ENCODE results near the gene SMG9. TPM values are rescaled to one million over a fixed set of nuclear protein-coding genes. Genes with fewer than 3 reads are reported as not detected.

SMG9 gene
- total RNA-seq (10 to 100 TPM; 23.5 to 55.9 TPM), polyA plus RNA-seq (10 to 100 TPM; 29.0 to 30.2 TPM)
- long read RNA-seq, donor 1, full-length matches to known transcripts = 14 of 14 reads
- long read RNA-seq, donor 1, partial matches to known transcripts = 0 of 14 reads
- long read RNA-seq, donor 1, other reads (novel, unspliced or antisense) = 0 of 14 reads
- long read RNA-seq, donor 2, full-length matches to known transcripts = 5 of 5 reads
- long read RNA-seq, donor 2, partial matches to known transcripts = 0 of 5 reads
- long read RNA-seq, donor 2, other reads (novel, unspliced or antisense) = 0 of 5 reads
- long read RNA-seq, donor 3, full-length matches to known transcripts = 7 of 7 reads
- long read RNA-seq, donor 3, partial matches to known transcripts = 0 of 7 reads
- long read RNA-seq, donor 3, other reads (novel, unspliced or antisense) = 0 of 7 reads
- long read RNA-seq, donor 4, partial matches to known transcripts = 0 of 4 reads
- long read RNA-seq, donor 4, other reads (novel, unspliced or antisense) = 0 of 4 reads
- long read RNA-seq, donor 5, full-length matches to known transcripts = 11 of 19 reads
- long read RNA-seq, donor 5, partial matches to known transcripts = 8 of 19 reads
- long read RNA-seq, donor 5, other reads (novel, unspliced or antisense) = 0 of 19 reads

GRCh38 chr19:43754503-43755255 lies at the start of gene SMG9:
SMG9 (minus strand) TSS chr19:43754962; CDS start chr19:43750741, 4,221 bp downstream.
- peak within 1 kb of the TSS; percentile 96 to 97 for H3K27ac ChIP-seq (ENCODE audit: low read depth in 1 of 2, low read length in 1 of 2)
- DNase-seq (peak; percentile 99 to 100 (median 99)), ATAC-seq (ENCODE audit: insufficient read depth, low FRiP score) (peak; percentile 89)
- WGBS, 2 donors = 0 to 1% methylated on average over 71 to 79 of the region's 79 CpGs
- peak within 1 kb of the TSS; percentile 55 for H3K4me3 ChIP-seq
- no peaks in the 10 kb centered on the region for H3K9me3 ChIP-seq (ENCODE audit: control insufficient read depth in 4 of 4, insufficient read depth in 3 of 4, low read length in 3 of 4)
- peaks cover 0 to 11% (median 4%) of the 10 kb centered on the region in 5 donors for H3K4me1 ChIP-seq (ENCODE audit: control insufficient read depth in 5 of 5, insufficient read depth in 5 of 5, low read length in 5 of 5)
- TF ChIP-seq CTCF (IDR thresholded peaks at IDR 0.05; ENCODE audit: control extremely low read depth, extremely low read depth) = no peak
- no peaks in the 10 kb centered on the region for H3K27me3 ChIP-seq (ENCODE audit: control insufficient read depth in 3 of 3, insufficient read depth in 3 of 3, low read length in 2 of 3)
- peaks cover 4 to 14% (median 8%) of the 10 kb centered on the region in 4 donors for H3K36me3 ChIP-seq (ENCODE audit: control insufficient read depth in 4 of 4, insufficient read depth in 4 of 4, low read length in 4 of 4)
- H3K9ac ChIP-seq (ENCODE audit: insufficient read depth in 1 of 2, low read length in 2 of 2) = peak within 1 kb of the TSS; percentile 87 to 91

GRCh38 chr19:43804432-43804831 lies 49.7 kb upstream of the SMG9 start:
- Histone ChIP-seq H3K9ac (ENCODE audit: insufficient read depth in 1 of 2, low read length in 2 of 2) (no peak overlapping the region), H3K4me3 (no peak overlapping the region), H3K9me3 (ENCODE audit: control insufficient read depth in 4 of 4, insufficient read depth in 3 of 4, low read length in 3 of 4) (peaks cover 0 to 1% (median 0%) of the 10 kb centered on the region in 4 donors), H3K27ac (ENCODE audit: low read depth in 1 of 2, low read length in 1 of 2) (no peak overlapping the region), H3K36me3 (ENCODE audit: control insufficient read depth in 4 of 4, insufficient read depth in 4 of 4, low read length in 4 of 4) (no peaks in the 10 kb centered on the region), H3K27me3 (ENCODE audit: control insufficient read depth in 3 of 3, insufficient read depth in 3 of 3, low read length in 2 of 3) (peaks cover 0 to 10% (median 0%) of the 10 kb centered on the region in 3 donors), H3K4me1 (ENCODE audit: control insufficient read depth in 5 of 5, insufficient read depth in 5 of 5, low read length in 5 of 5) (no peaks in the 10 kb centered on the region)
- WGBS, 2 donors = 59 to 70% methylated on average over 2 of the region's 2 CpGs
- no peak for TF ChIP-seq CTCF (IDR thresholded peaks at IDR 0.05; ENCODE audit: control extremely low read depth, extremely low read depth)
- ATAC-seq (ENCODE audit: insufficient read depth, low FRiP score) (no peak), DNase-seq (no peak)

GRCh38 chr19:43802216-43802951 lies 47.6 kb upstream of the SMG9 start, which contains the start of gene LYPD5:
LYPD5 (minus strand) TSS chr19:43802447; CDS start chr19:43802380, 67 bp downstream.
- ATAC-seq (ENCODE audit: insufficient read depth, low FRiP score) (no peak), DNase-seq (no peak)
- H3K9ac ChIP-seq (ENCODE audit: insufficient read depth in 1 of 2, low read length in 2 of 2) = no peak within 1 kb of the TSS
- peaks cover 0 to 16% (median 3%) of the 10 kb centered on the region in 3 donors for H3K27me3 ChIP-seq (ENCODE audit: control insufficient read depth in 3 of 3, insufficient read depth in 3 of 3, low read length in 2 of 3)
- H3K9me3 ChIP-seq (ENCODE audit: control insufficient read depth in 4 of 4, insufficient read depth in 3 of 4, low read length in 3 of 4) = peaks cover 0 to 1% (median 0%) of the 10 kb centered on the region in 4 donors
- H3K4me3 ChIP-seq = no peak within 1 kb of the TSS
- 63 to 72% methylated on average over 12 of the region's 12 CpGs for WGBS, 2 donors
- no peaks in the 10 kb centered on the region for H3K36me3 ChIP-seq (ENCODE audit: control insufficient read depth in 4 of 4, insufficient read depth in 4 of 4, low read length in 4 of 4)
- no peak within 1 kb of the TSS for H3K27ac ChIP-seq (ENCODE audit: low read depth in 1 of 2, low read length in 1 of 2)
- peaks cover 0 to 10% (median 0%) of the 10 kb centered on the region in 5 donors for H3K4me1 ChIP-seq (ENCODE audit: control insufficient read depth in 5 of 5, insufficient read depth in 5 of 5, low read length in 5 of 5)
- TF ChIP-seq CTCF (IDR thresholded peaks at IDR 0.05; ENCODE audit: control extremely low read depth, extremely low read depth) = no peak
